ENCODE measurements around the gene RAMAC.
"Not testable (repeated sequence)": the region's sequence is repeated elsewhere in the genome, so short reads cannot be mapped to it uniquely, and the experiment has no call there.

The RAMAC gene

GRCh38 chr15:82969353-82969752 is 16.7 kb upstream of the RAMAC start:
- no peak for DNase-seq

DNA sequence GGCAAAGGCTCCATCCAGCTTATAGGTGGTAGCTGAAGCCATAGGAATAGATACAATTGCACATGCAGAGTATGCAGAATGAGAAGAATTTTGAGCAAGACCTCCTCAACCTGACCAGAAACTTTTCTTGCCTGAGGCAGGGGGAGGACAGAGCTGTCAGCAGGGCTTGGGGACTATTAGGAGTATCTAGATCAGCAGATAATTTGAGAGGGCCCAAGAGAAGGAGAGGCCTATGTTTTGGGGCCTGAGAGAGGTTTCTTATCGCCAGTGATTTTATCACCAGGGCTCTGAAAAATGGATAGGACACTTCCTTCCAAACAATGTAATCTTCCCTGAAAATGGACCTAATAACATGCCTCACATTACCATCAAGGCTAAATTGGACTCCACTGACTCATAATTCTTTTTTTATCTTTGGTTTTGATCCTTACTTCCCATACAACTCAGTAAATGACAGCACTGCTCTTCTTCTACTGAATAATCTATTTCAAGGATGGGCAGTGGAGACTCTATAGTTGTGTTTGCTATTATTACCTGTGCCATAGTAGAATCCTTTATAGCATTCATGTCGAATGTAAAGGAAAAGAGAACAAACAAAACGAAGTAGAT is 15.8 kb upstream of the RAMAC start:
- DNase-seq = no peak

GRCh38 chr15:82970696-82971095 is 15.3 kb upstream of the RAMAC start:
- DNase-seq = no peak

GRCh38 chr15:82971218-82971984 is 14.6 kb upstream of the RAMAC start:
- no peak for DNase-seq

DNA sequence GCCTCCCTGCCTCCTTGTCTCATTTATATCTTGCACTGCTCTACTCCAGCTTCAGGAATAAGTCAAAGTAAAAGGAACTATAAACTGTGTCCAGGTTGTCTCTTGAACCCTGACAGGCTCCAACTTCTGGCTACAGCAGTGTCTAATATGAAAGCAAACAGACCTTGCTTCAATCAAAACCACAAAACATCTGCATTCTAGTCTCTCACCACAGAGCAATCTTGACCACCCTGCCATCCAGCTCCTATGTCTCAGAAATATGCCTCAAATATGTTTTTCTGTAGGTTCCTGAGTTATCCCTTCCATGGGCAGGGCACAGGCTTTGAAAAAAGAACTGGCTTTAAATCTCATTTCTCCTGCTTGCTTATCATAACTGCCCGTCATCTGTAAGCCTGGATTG is 13.0 kb upstream of the RAMAC start:
- DNase-seq = no peak

- no peak for DNase-seq
These were observed 8.9 kb upstream of the RAMAC start for GRCh38 chr15:82977076-82977475.

DNA sequence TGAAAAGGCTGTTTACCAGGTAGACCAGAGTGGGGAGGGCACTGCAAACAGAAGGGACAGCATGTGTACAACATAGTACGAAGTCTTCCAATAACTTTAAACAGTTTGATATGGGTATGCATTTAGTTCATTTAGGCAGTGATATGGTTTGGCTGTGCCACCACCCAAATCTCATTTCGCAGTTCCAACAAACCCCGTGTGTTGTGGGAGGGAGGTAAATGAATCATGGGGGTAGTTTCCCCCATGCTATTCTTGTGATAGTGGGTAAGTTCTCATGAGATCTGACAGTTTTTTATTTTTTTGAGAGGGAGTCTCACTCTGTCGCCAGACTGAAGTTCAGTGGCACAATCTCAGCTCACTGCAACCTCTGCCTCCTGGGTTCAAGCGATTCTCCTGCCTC is 7.6 kb upstream of the RAMAC start:
- DNase-seq = no peak

- no peak for DNase-seq
These were observed 6.3 kb upstream of the RAMAC start for GRCh38 chr15:82979726-82980125.

DNA sequence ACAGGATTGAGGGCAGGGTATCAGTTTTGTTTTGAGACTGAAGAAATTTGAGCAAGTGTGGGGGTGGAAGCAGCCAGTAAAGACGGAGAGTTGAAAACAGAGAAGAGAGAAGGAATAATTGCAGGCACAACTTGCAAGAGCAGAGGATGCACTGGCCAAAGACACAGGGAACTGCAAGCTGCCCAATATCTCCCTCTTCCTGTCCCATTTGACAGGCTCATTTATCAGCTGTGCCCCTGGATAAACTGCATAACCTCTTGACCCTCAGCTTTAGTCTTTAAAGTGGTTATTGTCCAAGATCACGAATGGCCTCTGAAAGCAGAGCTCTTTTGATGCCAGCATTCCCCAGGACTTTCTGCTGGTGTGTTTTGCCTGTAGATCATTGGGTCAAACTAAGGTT is 5.0 kb upstream of the RAMAC start:
- DNase-seq = no peak

DNA sequence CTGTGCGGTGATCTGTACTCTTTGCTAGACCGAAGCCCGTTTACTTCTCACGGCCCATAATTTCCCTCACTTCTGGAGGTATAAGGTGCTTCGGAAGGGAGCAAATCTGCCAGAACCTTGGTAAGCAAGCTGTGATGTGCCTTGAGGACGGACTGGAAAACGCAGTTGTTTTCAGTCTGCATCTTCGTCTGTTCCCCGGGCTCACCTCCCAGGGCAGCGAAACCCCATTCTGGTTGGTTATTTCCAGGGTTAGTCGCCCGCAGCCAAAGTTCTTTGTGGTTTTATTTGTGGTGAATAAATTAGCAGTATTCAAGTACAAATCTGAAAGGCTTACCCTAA is 401 bp downstream of the RAMAC start:
- no peak for DNase-seq

DNA sequence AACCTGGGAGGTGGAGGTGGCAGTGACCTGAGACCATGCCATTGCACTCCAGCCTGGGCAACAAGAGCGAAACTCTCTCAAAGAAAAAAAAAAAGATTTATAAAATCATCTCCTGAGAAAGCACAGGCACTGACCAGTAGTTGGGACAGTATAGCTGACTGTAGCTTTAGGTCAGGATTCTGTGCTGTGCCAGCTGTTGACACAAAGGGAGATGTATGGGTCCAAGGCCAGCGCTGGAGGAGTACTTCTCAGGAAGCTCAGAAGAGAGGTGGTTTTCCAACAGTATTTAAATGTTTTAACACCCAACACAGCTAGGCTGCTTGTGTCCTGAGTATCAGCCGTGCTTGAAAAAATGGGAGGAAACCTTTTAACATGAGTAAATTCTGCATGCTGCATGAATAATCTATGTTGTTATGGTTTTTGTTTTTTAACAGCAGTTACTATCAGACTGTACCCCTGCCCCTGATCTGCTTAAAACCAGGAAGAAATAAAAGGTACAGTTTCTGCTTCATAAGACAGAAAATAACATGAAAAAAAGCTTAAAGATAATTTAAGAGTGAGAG is 6.5 kb downstream of the RAMAC start:
- no peak for DNase-seq

GRCh38 chr15:82993144-82993543 is 7.1 kb downstream of the RAMAC start:
- DNase-seq = no peak

DNA sequence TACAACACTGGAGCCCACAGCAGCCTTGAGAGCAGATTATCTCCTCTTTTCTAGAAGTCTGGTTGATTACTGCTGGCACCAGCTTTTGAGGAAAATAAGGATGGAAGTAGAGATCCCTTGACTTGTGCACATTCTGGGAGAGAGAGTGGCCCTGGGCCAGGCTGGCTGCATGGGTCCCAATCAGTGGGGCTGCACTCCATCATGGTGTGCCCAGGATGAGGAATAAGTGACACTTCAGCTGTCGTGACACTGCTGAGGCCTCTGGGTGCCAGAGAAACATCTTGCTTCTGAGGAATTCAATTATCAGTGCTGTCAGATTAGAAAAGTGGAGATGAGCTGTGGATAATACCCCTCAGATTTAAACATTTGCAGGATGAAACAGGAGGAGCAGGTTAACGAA is 9.1 kb downstream of the RAMAC start:
- DNase-seq = no peak

GRCh38 chr15:82995938-82996337 is 9.9 kb downstream of the RAMAC start:
- DNase-seq = no peak

- no peak for DNase-seq
These were observed 13.4 kb downstream of the RAMAC start for GRCh38 chr15:82999426-82999825.

DNA sequence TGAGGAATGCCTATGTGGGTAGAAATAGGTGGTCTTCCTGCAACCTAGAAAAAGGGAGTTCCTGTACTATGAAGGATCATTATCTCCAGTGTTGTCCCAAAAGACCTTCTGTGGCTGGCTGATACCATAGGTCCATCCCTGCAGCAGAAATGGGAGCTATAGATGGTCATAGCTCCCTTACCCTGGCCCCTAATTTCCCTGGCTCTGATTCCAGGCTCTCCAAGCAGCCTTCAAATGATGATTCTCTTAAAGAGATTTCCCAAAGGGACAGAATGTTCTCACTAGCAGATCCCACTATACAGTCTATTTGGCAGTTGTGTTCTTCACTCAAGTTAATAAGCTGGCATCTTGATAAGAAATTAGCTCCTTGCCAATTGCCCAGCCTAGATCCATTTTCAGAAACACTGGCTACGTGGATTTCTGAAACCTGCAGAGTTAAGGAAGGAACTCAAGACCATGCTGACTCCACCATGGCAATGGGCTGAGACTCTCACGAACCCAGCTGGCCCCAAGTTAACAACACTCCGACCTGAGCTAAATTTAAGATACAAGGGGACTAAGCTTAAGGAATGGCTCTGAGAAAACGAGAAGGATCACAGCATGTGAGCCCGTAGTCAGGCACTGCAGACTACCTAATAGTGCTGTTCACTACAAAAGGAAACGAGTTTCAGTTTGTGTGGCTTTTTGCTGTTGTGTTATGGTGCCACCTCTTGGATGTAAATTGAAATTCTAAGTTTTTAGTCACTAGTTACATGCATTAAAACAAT is 14.1 kb downstream of the RAMAC start:
- DNase-seq = peak; percentile 9

DNA sequence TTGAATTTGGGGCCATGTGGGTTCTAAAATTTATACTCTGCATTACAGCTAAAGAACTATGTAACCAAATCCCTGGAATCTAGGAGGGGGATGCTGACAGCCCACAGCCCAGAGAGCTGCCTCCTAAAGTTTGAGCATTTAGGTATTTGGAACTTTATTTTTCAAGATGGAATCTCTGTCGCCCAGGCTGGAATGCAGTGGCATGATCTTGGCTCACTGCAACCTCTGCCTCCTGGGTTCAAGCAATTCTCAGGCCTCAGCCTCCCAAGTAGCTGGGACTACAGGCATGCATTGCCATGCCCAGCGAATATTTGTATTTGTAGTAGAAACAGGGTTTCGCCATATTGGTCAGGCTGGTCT is 14.6 kb downstream of the RAMAC start:
- not testable (repeated sequence) for DNase-seq

GRCh38 chr15:83010709-83011270 is 24.8 kb downstream of the RAMAC start:
- DNase-seq = peak; percentile 3

- DNase-seq = peak; percentile 53
These were observed 25.5 kb downstream of the RAMAC start, which contains the start of gene C15orf40 for GRCh38 chr15:83011271-83012075. TSS of gene C15orf40 (minus strand) at chr15:83011639. CDS start at chr15:83011607, 32 bp downstream.

DNA sequence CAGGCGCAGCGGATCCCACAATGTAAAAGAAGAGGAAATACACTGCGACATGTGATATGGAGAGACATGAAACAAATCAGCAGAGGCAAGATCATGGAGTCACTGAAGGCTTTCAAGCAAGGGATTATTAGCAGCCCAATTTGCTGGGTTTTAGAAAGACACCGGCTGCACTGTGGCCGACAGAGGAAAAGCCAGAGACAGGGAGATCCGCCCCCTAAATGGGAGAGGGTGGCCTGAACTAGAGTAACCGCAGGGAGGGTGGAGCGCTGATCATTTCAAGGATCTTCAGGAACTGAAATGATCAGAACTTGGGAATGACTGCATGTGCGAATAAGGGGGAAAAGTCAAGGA is 26.0 kb downstream of the RAMAC start:
- no peak for DNase-seq

GRCh38 chr15:83012636-83013035 is 26.6 kb downstream of the RAMAC start:
- DNase-seq = no peak

DNA sequence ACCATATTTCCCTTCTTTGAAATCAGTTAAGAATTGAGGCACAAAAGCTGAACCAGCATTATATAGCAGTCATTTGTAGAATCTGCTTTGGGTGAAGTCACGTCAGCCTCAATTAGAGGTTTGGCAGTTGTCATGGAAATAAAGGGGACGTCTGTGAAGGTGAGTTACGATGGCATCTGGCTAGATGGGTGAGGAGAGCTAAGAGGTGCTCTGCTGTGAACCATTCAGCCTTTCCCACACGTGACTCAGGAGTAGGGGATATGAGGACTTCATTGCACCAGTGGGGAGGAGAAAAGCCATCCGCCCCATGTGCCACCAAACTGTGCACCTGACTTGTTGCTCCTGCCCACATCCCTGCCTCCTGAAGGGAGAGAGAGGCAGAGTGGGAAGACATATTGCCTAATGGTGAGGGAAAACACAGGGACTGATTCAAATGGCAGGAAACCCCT is 28.2 kb downstream of the RAMAC start:
- no peak for DNase-seq

DNA sequence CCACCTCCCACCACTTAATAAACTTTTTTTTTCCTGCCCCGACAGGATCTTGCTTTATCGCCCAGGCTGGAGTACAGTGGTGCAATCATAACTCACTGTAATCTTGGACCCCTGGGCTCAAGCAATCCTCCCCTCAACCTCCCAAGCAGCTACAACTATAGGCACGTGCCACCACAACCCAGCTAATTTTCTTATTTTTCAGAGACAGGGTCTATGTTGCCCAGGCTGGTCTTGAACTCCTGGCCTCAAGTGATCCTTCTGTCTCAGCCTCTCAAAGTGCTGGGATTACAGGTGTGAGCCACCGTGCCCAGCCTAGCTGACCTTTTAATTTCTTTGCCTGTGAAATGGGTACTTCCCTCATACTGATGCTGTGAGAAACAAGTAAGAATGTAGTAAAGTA is 29.4 kb downstream of the RAMAC start:
- no peak for DNase-seq
